ENCODE data around the gene RHEBL1.

GRCh38 chr12:49109641-49110463 lies 40.1 kb upstream of the RHEBL1 start:
- TF ChIP-seq CTCF (tag by site-specific recombination; IDR thresholded peaks at IDR 0.05) = no peak
- no peak for TF ChIP-seq ZNF704 (tag by site-specific recombination; IDR thresholded peaks at IDR 0.05)
- TF ChIP-seq ZNF624 (tag by site-specific recombination; IDR thresholded peaks at IDR 0.05) = no peak
- no peak for TF ChIP-seq PBX3 (CRISPR knock-in tag; IDR thresholded peaks at IDR 0.05)
- TF ChIP-seq ZNF211 (tag by site-specific recombination; IDR thresholded peaks at IDR 0.05; ENCODE audit: low read depth) = no peak
- 0 out of 2 replicates have a peak, but pooled peaks have one; percentile 13 for TF ChIP-seq ZBTB10 (tag by site-specific recombination; IDR thresholded peaks at IDR 0.05)
- TF ChIP-seq ZNF184 (tag by site-specific recombination; IDR thresholded peaks at IDR 0.05) = no peak
